ENCODE data around the gene PRCC.

Gene PRCC

DNA sequence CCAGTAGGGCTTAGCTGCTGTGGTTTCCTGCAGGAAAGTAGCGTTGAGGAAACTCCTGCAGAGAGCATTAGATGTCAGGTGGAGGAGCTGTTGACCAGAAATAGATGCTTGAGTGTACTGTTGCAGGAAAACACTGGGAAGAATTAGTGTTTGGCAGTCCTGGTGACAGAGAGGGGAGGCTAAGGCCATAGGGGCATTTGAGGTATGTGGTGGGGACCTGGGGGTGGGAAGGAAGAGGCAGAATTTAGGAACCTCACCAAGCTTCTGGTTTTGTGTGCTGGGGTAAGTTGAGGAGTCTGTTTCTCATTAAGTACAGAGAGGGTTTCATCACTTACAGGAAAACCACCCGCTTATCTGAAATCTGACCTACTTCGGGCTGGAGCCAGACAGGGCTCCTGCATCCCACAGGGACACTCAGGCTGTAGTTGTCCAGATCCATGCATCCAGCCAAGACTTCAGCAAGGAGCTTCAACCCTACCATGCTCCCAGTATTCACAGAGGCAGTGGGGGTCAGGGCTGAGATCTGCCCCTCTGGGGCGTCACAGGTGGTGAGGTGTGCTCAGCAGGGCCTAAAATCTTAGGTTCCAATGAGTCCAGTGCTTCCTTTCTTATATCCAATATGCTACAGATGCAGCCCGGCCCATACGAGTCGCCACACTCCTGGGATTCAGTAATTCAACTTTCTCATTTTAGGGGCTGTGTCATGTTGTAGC is 34.2 kb downstream of the PRCC start:
- DNase-seq = no peak

DNA sequence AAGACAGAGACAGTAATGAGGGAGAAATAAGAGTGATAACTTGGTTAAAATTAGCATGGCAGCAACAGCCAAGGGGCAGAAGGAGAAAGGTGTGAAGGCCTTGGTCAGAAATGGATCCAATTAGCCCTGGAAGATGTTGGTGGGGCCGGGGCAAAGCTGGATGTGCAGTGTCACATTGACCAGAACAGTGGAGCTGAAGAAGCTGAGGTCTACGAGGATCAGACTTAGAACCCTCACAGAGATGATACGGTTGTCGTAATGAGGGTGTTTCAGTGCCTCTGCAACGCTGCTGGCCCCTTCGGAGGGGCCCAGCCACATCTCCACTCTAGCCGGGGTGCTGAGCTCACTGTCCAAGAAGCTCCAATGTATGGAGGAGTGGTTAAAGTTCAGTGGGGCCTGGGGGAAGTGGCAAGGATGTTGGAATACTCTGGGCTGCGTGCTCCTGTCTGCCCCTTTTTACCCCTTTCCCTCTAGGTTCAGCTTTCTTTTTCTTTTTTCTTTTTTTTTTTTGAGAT is 35.1 kb downstream of the PRCC start:
- no peak for DNase-seq

DNA sequence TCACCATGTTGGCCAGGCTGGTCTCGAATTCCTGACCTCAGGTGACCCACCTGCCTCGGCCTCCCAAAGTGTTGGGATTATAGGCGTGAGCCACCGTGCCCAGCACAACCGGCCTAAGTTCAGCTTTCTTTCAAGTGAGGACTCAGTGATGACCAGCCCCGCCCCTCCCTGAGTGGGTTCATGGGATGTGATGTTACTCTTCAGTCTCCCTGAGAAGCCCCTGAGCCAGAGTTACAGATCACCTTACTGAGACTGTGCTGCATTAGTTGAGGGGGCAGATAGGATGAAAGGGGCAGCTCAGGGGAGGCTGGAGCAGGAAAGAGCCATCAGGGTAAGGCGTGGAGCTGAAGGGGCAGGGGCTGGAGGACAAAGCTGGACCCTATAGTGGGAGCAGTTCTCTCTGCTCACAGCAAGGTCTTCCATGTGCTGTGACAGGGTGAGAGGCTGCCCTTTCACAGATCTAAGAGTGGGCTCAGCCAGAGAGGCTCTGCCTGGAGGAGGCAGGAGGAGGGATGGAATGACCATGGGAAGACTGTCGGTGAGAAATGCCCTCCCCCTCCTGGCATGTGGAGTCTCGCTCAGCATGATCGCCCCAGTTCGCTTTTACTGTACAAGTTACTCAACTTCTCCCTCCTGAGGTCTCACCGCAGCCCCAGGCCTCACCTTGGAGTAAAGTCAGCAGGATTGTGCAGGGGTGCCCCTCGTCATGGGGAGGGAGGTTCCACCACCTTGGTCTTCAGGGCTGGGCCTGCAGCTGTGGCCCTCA is 35.9 kb downstream of the PRCC start:
- no peak for DNase-seq

DNA sequence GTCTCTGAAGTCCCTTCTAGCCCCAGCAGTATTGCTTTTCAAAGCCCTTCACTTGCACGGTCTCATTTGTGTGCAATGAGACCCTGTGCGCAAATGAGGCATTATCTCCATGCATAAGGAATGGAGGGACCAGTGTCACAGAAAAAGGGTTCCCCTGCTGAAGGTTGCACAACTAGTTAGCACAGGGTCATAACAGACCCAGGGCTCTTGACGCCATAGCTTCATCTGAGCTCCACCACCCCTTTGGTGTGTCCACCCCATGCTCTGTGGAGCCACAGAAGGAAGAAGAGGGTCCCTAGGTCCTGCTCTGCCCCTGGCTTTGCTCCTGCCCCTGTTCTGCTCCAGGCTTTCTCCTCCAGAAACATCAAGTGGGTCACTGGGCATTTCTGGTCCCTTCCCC is 36.7 kb downstream of the PRCC start:
- no peak for DNase-seq

DNA sequence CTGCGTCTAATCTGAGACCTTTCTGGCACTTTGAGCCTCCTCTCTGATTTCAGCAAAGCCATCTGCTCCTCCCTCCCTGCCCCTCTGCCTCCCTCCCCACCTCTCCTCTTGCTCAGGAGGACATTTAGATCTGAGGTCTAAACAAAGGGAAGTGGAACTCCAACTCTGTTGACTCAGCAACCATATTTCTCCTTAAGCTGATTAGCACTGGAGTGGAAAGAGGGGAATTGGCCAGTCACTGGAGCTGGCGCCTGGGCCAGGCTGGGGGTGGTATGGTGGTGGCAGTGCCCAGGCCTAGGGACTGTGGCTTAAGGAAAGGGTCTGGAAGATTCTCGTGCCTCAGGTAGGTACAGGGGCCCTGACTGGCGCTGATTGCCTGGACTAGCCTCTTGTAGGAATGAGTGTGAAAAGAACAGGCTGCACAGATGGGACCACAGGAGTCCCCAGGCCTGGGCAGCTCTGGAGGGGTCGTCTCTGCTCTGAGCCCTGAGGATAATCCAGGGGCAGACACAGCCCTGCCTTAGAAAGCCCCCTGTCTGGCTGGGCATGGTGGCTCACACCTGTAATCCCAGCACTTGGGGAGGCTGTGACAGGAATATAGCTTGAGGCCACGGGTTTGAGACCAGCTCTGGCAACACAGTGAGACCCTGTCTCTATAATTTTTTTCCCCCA is 37.4 kb downstream of the PRCC start:
- no peak for DNase-seq

DNA sequence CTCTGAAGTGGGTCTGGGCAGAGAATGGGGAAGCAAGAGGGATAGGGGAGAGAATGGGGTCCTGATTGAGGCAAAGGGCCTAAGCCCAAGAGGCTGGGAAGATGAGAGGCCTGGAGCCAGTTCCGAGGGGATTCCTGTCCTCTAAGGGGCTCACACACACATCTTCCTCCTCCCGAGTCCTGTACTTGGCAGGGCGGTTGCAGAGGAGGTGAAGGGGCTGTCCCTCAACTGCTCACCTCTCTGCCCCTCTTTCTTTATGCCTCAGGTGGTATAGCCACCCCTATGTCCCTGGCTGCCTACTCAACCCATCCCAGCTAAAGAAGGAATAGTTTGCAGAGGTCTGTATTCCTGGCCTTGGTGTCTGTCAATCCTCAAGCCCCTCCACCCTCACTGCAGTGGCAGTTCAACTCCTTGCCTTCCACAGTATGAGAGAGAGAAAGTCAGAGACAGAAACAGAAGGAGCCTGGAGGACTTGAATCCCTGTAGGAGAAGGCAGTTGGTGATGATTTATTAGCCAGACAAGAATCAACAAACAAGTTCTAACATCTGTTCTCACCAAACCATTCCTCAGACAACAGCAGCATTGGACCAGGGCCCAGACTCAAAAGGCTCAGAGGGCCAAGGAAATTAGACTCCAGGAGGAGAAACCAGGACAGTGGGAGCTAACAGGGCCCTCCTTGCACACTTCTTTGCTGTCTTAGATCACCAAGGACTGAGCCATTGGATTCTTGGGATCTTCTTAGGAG is 38.6 kb downstream of the PRCC start:
- peak; percentile 69 for DNase-seq

DNA sequence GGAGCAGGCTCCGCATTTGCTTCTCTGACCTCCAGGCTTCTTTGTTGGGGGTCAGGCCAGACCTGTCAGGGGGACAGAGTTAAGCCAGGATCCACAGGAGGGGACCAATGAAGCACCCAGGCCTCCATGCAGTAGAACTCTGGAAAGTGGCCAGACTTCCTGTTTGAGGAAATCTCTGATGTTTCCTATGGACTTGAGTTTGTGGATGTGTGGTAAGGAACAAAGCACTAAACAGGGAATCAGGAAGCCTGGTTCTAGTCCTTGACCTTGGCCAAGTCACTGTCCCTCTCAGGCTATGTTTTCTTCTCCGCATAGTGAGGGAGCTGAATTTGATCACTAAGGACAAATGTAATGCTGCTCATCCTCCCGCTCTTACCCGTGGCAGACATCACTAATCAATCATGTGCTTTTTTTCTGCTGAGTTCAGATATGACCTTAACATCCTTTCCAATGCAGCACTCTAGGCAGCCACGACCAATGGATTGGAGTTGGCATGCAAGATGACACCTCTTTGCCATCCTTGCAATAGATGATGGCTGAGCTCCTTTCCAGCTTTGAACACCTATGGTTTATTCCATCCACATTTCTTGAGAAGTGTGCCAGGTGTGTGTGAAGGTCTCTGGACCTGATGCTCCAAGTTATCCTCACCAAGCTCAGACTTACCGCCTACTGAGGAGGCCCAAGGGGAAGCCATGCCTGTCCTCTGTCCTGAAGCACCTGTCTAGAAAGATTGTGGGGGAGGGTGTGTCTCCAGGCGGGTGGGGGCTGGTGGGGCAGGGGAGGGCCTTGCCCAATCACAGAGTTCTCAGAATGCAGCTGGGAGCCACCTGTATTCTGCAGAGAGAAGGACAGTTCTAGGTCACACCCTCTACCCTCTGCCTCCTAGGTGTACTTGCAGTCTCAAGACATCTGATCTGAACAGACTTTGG is 39.4 kb downstream of the PRCC start:
- no peak for DNase-seq

DNA sequence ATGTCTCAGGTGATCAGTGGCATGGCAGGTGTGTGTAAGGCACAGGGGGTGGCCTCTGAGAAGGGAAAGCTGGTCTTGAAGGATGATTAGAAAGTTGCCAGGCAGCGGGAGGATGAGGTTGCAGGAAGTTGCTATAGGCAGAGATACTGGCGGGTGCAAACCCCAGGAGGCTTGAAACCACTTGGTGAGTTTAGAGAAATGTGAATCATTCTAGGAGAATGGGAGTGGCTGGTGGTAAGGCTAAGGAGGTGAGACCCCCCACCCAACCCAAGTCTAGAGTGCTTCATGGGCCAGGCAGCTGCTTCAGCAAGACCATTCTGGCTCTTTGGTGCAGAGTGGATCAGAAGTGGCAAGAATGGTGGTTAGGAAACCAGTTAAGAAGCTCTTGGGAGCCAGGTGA is 40.3 kb downstream of the PRCC start:
- no peak for DNase-seq

DNA sequence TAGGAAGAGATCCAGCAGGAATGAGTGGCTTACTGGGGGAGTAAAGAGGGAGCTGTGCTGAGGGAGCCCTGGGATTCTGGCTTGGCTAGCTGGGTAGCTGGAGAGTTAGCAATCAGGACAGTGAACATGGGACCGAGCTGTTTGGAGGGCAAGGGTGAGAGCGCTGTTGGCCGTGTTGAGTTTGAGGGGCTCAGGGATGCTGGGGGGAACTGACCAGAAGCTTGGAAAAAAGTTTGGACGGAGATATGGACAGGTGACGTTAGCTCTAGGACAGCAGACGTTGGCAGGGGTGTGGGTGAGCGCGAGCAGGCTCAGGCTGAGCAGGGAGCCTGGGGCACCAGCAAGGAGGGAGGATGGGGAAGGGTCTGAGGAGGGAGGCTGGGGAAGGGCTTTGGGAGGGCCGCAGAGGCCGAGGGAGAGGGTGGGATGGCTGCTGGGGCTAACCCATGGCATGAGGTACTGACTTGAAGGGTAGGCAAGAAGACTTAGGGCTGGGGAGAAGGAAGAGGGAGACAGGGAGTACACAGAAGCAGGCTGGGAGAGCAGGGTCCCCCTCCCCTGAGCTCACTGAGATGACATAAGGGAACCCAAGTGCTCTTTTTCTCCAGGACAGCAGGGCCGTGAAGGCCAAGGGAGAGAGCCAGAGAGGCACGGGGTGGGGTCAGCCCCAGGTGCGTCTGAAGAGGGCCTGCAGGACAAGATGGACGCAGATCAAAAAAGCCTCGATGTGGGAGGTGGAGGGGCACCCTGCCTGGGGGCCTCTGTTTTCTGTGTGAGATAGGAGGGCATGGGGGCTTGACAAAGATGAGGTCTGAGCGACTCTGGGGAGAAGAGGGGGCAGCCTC is 41.1 kb downstream of the PRCC start:
- DNase-seq = no peak

DNA sequence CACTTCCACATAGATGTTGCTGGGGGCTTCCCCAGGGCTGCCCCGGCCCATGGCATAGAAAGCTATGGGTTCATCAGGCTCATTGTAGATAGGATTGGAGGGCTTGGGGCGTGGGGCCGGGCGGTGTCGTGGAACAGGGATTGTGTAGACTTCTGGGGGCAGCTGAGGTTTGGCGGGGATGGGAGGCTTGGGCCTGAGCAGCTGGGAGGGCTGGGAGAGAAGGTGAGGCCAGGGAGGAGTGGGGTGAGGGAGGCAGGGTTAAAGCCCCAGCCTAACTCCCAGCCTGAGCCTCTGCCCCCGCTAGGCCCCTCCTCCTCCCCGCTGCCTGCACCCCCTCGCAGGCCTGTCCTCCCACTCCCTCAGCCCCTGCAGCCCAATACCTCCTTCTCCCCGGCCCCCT is 41.9 kb downstream of the PRCC start:
- no peak for DNase-seq

DNA sequence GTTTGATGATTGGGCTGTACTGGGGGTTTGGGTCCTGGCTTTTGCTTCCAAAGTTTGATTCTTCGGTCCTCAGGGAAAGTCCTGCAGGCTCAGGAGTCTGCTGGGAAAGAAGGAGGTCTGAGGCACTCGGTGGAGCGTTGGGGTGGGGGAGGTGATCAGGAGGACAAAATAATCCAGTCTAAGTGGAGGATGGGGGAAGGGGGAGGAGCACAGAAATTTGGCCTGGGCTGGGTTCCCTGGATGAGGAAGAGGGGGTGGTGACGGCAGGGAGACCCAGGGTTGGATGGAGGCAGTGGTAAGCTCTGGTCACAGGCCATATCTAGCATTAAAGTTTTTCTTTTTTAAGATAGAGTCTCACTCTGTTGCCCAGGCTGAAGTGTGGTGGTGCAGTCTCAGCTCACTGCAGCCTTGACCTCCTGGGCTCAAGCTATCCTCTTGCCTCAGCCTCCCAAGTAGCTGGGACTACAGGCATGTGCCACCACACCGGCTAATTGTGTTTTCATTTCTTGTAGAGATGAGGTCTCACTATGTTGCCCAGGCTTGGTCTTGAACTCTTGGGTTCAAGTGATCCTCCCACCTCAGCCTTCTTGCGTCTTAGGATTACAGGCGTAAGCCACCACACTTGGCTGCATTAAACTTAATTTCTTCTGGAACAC is 42.5 kb downstream of the PRCC start:
- no peak for DNase-seq

DNA sequence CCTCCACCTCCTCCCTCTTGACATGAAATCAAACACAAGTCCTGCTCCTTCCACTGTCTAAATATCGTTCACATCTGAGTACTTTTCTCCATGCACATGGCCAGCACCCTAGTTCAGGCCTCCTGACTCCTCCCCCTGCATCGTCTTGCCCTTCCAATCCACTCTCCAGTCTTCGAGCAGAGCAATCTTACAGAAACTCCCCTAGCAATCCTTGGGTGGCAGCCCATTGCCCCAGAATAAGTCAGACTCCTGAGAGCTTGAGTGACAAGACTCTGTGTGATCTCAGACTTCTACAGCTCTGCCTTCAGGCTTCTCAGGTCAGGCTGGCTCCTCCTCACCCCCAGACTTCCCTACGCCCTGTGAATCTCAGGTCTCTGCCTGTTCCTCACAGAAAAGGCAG is 43.8 kb downstream of the PRCC start:
- DNase-seq = no peak

DNA sequence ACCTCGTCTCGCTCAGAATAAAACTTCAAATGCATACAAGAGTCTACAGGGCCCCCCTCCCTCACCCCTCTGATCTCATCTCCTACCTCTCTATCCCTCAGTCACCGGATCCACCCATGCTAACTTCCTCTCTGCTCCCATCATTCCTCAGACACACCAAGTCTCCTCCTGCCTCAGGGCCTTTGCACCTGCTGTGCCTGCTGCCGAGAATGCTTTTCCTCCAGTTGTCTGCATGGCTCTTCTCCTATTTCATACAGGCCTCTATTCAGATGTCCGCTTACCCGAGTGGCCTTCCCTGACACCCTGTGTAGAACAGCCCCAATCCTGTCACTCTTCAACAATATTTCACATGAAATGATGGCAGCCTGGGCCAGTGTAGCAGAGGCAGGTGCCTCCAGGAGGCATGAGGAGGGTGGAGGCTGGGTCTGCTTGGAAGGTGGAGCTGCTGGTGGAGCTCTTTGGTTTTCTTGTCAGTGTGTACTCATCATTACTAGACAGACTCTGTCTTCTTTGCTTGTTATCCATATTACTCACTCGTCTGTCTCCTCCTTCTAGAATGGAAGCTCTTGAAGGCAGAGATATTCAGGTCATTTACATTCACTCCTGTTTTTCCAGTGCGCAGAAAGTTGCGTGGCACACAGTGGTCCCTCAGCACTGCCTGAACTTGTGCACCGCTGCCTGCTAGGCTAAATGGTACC is 45.1 kb downstream of the PRCC start:
- DNase-seq = no peak

DNA sequence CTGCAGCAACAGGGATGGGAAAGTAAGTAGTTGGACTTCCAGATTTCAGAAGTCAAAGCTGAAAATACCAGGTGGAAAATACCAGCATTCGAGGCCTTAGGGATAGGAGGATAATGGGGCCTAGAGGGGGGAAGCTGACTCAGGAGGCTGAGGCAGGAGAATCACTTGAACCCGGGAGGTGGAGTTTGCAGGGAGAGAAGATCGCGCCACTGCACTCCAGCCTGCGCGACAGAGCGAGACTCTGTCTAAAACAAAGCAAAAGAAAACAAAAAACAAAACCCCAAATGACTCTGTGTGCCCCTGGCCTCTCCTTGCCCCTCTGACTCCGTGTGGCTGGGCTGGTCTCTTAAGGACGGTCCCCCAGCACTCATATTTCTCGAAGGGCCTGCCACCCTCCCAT is 46.0 kb downstream of the PRCC start:
- no peak for DNase-seq

DNA sequence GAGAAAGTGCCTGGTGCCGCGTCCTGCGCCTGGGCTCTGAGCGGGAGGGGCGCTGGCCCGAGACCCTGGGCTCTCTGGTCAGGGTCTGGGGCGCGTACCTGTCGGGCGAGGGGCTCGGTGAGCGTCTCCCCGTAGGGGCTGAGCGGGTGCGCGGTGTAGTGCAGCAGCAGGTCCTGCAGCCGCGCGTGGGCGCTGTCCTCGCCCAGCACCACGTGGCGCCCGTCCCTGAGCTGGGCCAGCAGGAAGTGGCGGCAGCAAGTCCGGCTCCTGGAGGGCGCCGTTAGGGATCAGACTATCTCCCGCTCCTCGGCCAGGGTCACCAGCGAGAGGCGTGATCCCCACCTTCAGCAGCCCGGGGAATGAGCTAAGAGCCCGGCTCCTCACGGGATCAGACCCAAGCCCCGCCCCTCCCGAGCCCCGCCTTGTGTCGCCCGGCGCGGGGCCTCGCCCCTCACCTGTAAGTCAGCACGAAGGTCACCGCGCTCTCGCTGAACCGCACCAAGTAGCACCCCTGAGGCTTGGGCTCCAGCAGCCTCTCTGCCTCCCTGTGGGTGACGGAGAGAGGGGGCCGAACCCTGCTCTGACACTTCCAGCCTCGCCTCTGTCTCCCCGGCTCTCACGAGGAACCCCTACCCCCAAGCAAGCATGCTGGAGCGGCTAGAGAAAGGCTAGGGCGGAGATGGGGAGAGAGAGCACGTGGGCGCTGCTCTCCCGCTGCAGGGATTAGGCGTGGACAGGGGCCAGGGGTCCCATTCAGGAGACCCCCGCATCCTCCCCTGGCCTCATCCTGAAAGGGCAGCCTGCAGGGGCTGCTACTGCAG is 46.6 kb downstream of the PRCC start:
- peak; percentile 69 for DNase-seq

DNA sequence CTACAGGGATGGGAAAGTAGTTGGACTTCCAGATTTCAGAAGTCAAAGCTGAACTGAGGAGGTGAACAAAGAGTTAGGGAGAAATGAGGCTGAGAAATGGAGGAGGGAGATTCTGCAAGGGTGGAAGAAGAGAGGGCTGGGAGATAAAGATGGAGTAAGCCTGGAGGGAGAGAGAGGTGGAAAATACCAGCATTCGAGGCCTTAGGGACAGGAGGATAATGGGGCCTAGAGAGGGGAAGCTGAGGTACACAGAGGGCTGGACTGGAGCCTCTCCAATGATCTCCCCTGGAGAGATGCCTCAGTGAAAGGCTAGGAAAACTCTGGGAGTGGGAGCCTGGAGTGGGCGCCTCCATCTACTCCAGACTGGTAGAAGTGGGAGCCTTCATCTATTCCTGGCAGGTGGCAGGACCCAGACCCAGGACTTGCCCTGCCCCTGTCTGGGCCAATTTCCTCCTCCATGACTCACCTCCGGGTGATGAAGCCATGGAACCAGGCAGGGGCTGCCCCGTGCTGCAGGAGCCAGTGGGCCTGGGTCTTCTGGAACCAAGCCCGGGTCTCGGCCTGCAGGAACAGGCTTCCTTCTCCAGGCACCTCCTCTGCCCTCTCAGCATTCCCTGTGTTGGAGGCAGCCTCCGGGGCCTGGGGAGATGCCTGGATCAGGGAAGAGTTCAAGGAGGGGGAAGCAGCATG is 47.4 kb downstream of the PRCC start:
- no peak for DNase-seq

DNA sequence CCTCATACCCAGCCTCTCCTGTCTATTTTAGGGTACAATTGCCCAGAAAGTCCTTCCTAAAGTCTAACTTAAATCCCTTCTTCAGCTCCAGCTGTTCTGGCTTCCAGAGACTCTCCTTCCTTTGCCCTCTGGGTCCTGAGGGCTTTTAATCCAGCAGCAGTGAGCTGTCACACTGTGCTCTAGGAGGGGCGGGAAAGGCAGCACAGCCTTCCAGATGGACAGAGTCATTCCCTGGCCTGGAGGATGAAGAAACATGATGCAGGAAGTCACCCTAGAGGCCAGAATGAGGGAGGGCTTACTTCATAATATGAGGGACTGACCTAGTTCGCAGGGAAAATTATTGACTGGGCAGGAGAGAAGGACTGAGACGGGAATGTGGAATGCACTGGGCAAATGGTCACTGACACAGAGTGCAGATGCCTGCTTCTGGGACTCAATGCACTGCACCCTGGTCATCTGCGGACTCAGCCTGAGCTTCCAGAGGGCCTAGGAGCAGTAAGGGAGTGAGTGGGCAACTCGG is 48.0 kb downstream of the PRCC start:
- DNase-seq = peak; percentile 83

DNA sequence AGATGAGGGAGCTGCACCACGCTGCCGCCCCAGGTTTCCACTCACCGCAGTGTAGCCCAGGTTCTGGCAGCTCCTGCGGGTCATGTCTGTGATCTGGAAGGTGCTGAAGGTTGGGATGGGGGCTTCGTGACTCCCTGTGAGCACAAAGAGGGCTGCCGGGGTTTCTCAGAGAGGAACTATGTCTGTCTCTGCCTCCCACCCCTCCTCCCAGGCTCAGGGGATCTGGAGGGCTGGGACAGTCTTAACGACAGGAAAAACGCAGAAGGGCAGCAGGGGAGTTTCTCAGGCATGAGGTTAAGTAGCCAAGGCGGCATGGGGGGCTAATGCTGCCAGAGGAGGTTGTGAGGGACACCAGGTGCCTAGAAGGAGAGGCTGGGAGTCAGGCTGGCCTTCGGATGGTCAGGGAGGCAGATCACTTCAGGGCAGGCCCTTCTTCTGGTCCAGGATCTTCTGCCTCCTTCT is 48.7 kb downstream of the PRCC start:
- no peak for DNase-seq

All from femur (tissue), 1 donor.